ENCODE data around the gene ELAVL1. TPM values are rescaled to one million over a fixed set of nuclear protein-coding genes. Genes with fewer than 3 reads are reported as not detected.

The ELAVL1 gene
- total and polyA plus RNA-seq, 9 of the 15 experiments (the other 6 are each of a cell fraction or from before 2014, with no cell fraction given): 4.3 to 172 (median 69.2) TPM

GRCh38 chr19:8005534-8006256 lies at the start of gene ELAVL1 (continued):
- TF ChIP-seq, protein P1, sequence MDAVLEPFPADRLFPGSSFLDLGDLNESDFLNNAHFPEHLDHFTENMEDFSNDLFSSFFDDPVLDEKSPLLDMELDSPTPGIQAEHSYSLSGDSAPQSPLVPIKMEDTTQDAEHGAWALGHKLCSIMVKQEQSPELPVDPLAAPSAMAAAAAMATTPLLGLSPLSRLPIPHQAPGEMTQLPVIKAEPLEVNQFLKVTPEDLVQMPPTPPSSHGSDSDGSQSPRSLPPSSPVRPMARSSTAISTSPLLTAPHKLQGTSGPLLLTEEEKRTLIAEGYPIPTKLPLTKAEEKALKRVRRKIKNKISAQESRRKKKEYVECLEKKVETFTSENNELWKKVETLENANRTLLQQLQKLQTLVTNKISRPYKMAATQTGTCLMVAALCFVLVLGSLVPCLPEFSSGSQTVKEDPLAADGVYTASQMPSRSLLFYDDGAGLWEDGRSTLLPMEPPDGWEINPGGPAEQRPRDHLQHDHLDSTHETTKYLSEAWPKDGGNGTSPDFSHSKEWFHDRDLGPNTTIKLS (IDR thresholded peaks at IDR 0.05; ENCODE audit: borderline replicate concordance, low read depth): peak; percentile 72; the same call in 1 of the 2 replicates
- TF ChIP-seq VEZF1 (CRISPR knock-in tag; IDR thresholded peaks at IDR 0.05): peak; percentile 95
- no peak for TF ChIP-seq ZBTB34 (CRISPR knock-in tag; IDR thresholded peaks at IDR 0.05)
- no peak for TF ChIP-seq SMARCE1 (IDR thresholded peaks at IDR 0.05)
- no peak for TF ChIP-seq U2AF2 (optimal IDR thresholded peaks at IDR 0.05; ENCODE audit: low read depth, low read length)
- TF ChIP-seq NR1H2 (CRISPR knock-in tag; IDR thresholded peaks at IDR 0.05): 0 out of 2 replicates have a peak, but pooled peaks have one; percentile 41
- TF ChIP-seq CHCHD3 (CRISPR knock-in tag; IDR thresholded peaks at IDR 0.05): no peak
- TF ChIP-seq, protein P2, sequence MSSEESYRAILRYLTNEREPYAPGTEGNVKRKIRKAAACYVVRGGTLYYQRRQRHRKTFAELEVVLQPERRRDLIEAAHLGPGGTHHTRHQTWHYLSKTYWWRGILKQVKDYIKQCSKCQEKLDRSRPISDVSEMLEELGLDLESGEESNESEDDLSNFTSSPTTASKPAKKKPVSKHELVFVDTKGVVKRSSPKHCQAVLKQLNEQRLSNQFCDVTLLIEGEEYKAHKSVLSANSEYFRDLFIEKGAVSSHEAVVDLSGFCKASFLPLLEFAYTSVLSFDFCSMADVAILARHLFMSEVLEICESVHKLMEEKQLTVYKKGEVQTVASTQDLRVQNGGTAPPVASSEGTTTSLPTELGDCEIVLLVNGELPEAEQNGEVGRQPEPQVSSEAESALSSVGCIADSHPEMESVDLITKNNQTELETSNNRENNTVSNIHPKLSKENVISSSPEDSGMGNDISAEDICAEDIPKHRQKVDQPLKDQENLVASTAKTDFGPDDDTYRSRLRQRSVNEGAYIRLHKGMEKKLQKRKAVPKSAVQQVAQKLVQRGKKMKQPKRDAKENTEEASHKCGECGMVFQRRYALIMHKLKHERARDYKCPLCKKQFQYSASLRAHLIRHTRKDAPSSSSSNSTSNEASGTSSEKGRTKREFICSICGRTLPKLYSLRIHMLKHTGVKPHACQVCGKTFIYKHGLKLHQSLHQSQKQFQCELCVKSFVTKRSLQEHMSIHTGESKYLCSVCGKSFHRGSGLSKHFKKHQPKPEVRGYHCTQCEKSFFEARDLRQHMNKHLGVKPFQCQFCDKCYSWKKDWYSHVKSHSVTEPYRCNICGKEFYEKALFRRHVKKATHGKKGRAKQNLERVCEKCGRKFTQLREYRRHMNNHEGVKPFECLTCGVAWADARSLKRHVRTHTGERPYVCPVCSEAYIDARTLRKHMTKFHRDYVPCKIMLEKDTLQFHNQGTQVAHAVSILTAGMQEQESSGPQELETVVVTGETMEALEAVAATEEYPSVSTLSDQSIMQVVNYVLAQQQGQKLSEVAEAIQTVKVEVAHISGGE (CRISPR knock-in tag; IDR thresholded peaks at IDR 0.05): peak in 2 of 3 experiments; percentile 86 to 96; a peak in 5 of 6 replicates
- TF ChIP-seq ATF3 (IDR thresholded peaks at IDR 0.05): peak; percentile 94
- TF ChIP-seq ATF3 (CRISPR knock-in tag; conservative IDR thresholded peaks at IDR 0.05): 0 out of 2 replicates have a peak, but pooled peaks have one; percentile 45
- no peak for TF ChIP-seq ILK (tag; IDR thresholded peaks at IDR 0.05; ENCODE audit: borderline replicate concordance, low read depth)
- TF ChIP-seq, protein P3, sequence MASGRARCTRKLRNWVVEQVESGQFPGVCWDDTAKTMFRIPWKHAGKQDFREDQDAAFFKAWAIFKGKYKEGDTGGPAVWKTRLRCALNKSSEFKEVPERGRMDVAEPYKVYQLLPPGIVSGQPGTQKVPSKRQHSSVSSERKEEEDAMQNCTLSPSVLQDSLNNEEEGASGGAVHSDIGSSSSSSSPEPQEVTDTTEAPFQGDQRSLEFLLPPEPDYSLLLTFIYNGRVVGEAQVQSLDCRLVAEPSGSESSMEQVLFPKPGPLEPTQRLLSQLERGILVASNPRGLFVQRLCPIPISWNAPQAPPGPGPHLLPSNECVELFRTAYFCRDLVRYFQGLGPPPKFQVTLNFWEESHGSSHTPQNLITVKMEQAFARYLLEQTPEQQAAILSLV (tag; IDR thresholded peaks at IDR 0.05): 0 out of 2 replicates have a peak, but pooled peaks have one; percentile 9
- TF ChIP-seq NFYB (IDR thresholded peaks at IDR 0.05; ENCODE audit: extremely low read depth, insufficient read length): peak; percentile 82
- 0 out of 2 replicates have a peak, but pooled peaks have one; percentile 33 for TF ChIP-seq HDAC8 (tag; IDR thresholded peaks at IDR 0.05)
- TF ChIP-seq MCM3 (IDR thresholded peaks at IDR 0.05): no peak
